Uterus (tissue), 4 donors: ENCODE results near the gene TRIP12. TPM values are rescaled to one million over a fixed set of nuclear protein-coding genes. Genes with fewer than 3 reads are reported as not detected.

Experiments
- DNase-seq, 2 donors: peaks; one replicate each; pipeline ENCODE4 v3.0.0-alpha.2; 2019 to 2020
- H3K27ac ChIP-seq, 2 donors: fragments of 200-600 bp; sonication (generic); 1 replicate in 1 of 2; 2 replicates in 1 of 2; pipeline ENCODE4 v1.5.1; 2016 to 2018
- H3K27me3 ChIP-seq, 2 donors: fragments of 200-600 bp; sonication (generic); one replicate each; pipeline ENCODE4 v1.5.1; 2018 to 2019; ENCODE audit warnings: control low read depth in 1 of 2
- H3K36me3 ChIP-seq, 2 donors: fragments of 200-600 bp; sonication (generic); one replicate each; pipeline ENCODE4 v1.5.1; 2019; ENCODE audit warnings: control low read depth in 1 of 2
- H3K4me1 ChIP-seq, 2 donors: fragments of 200-600 bp; sonication (generic); one replicate each; pipeline ENCODE4 v1.5.1; 2018 to 2019; ENCODE audit warnings: control low read depth in 1 of 2
- H3K4me3 ChIP-seq, 2 donors: fragments of 200-600 bp; sonication (generic); 1 replicate in 1 of 2; 2 replicates in 1 of 2; pipeline ENCODE4 v1.5.1; 2018 to 2019; ENCODE audit warnings: mild to moderate bottlenecking in 1 of 2
- H3K9me3 ChIP-seq, 2 donors: fragments of 200-600 bp; sonication (generic); one replicate each; pipeline ENCODE4 v1.5.1; 2019; ENCODE audit warnings: control low read depth in 1 of 2
- CTCF ChIP-seq, 4 experiments: fragments of 200-600 bp in 2 of 4; fragments of 450-650 bp in 2 of 4; sonication (generic) in 2 of 4; IDR thresholded peaks; one replicate each; pipeline ENCODE4 v1.5.1; 2016 to 2019; ENCODE audit warnings: antibody characterized with exemption in 4 of 4, mild to moderate bottlenecking in 2 of 4, moderate library complexity in 1 of 4
- POLR2A ChIP-seq, 2 donors: fragments of 450-650 bp; IDR thresholded peaks; one replicate each; pipeline ENCODE4 v1.6.1; 2016; ENCODE audit warnings: antibody characterized with exemption in 2 of 2, mild to moderate bottlenecking in 1 of 2, moderate library complexity in 1 of 2
- intact Hi-C: fragments of 100-400 bp; cut with DNase I; formaldehyde crosslinking; loops from one replicate; pipeline ENCODE4 v1.15.1; 2023; ENCODE audit warnings: low total_unique reads
- total RNA-seq, 4 donors: library from RNA; depleted of rRNA in 3 of 4; stranded (reverse); fragments of >200 nt in 3 of 4; gene quantifications; one replicate each; pipeline versions ENCODE4 v1.1.0 to v1.2.4, GENCODE V29; 2014 to 2023
- donor health status: DM: yes; HTN: yes; CAD: no.

TRIP12 gene
- total RNA-seq, 4 donors from 2014 or later: 77.1 to 255 (median 197) TPM

GRCh38 chr2:229899604-229900003 lies 22.2 kb downstream of the TRIP12 start:
- H3K27ac ChIP-seq: no peak overlapping the region
- no peaks in the 10 kb centered on the region for H3K36me3 ChIP-seq
- H3K27me3 ChIP-seq: no peaks in the 10 kb centered on the region
- no peak overlapping the region for H3K4me3 ChIP-seq
- no peaks in the 10 kb centered on the region for H3K4me1 ChIP-seq
- DNase-seq: no peak
- intact Hi-C loops: no loop called here
- TF ChIP-seq POLR2A (IDR thresholded peaks at IDR 0.05) (no peak), CTCF (IDR thresholded peaks at IDR 0.05) (no peak)
- H3K9me3 ChIP-seq: no peaks in the 10 kb centered on the region

- H3K27me3 ChIP-seq: no peaks in the 10 kb centered on the region
- DNase-seq: no peak
- H3K27ac ChIP-seq: no peak overlapping the region
- intact Hi-C loops: no loop called here
- no peaks in the 10 kb centered on the region for H3K4me1 ChIP-seq
- TF ChIP-seq CTCF (IDR thresholded peaks at IDR 0.05) (no peak), POLR2A (IDR thresholded peaks at IDR 0.05) (no peak)
- no peaks in the 10 kb centered on the region for H3K9me3 ChIP-seq
- no peaks in the 10 kb centered on the region for H3K36me3 ChIP-seq
- H3K4me3 ChIP-seq: no peak overlapping the region
Measured at GRCh38 chr2:229896857-229897256, 25.0 kb downstream of the TRIP12 start.

GRCh38 chr2:229889023-229889422 lies 32.8 kb downstream of the TRIP12 start:
- Histone ChIP-seq H3K4me3 (no peak overlapping the region), H3K36me3 (no peaks in the 10 kb centered on the region), H3K4me1 (no peaks in the 10 kb centered on the region), H3K9me3 (no peaks in the 10 kb centered on the region), H3K27me3 (no peaks in the 10 kb centered on the region), H3K27ac (no peak overlapping the region)
- TF ChIP-seq CTCF (IDR thresholded peaks at IDR 0.05) (no peak), POLR2A (IDR thresholded peaks at IDR 0.05) (no peak)
- intact Hi-C loops: no loop called here
- no peak for DNase-seq

- H3K4me3 ChIP-seq: no peak overlapping the region
- intact Hi-C loops: no loop called here
- no peaks in the 10 kb centered on the region for H3K36me3 ChIP-seq
- no peaks in the 10 kb centered on the region for H3K9me3 ChIP-seq
- H3K27ac ChIP-seq: no peak overlapping the region
- no peak for DNase-seq
- H3K4me1 ChIP-seq: no peaks in the 10 kb centered on the region
- no peaks in the 10 kb centered on the region for H3K27me3 ChIP-seq
- no peak for TF ChIP-seq CTCF (IDR thresholded peaks at IDR 0.05)
- no peak for TF ChIP-seq POLR2A (IDR thresholded peaks at IDR 0.05)
Measured at GRCh38 chr2:229888031-229888430, 33.8 kb downstream of the TRIP12 start.

GRCh38 chr2:229887441-229887840 lies 34.4 kb downstream of the TRIP12 start:
- Histone ChIP-seq H3K9me3 (no peaks in the 10 kb centered on the region), H3K4me3 (no peak overlapping the region), H3K27ac (no peak overlapping the region), H3K4me1 (no peaks in the 10 kb centered on the region), H3K36me3 (no peaks in the 10 kb centered on the region), H3K27me3 (no peaks in the 10 kb centered on the region)
- TF ChIP-seq CTCF (IDR thresholded peaks at IDR 0.05): no peak
- TF ChIP-seq POLR2A (IDR thresholded peaks at IDR 0.05): no peak
- DNase-seq: no peak
- intact Hi-C loops: no loop called here
